MM.1S (cell line): ENCODE results near the gene TENM4.

Experiments used
- DNase-seq: peaks from one replicate; pipeline ENCODE4 v3.0.0-alpha.2; 2015
- H2AFZ ChIP-seq: fragments of 300-600 bp; sonication (generic); 2 replicates; pipeline ENCODE4 v1.6.0; 2016; ENCODE audit warnings: antibody characterized with exemption, low read length
- H3F3A ChIP-seq: fragments of 300-600 bp; sonication (generic); 2 replicates; pipeline ENCODE4 v1.6.1; 2016; ENCODE audit warnings: mild to moderate bottlenecking, antibody characterized with exemption, low read length, moderate library complexity, mixed read lengths; ENCODE audit not compliant: insufficient read depth
- H3K27ac ChIP-seq: fragments of 300-600 bp; sonication (generic); 2 replicates; pipeline ENCODE4 v1.5.1; 2016; ENCODE audit warnings: mild to moderate bottlenecking, low read length
- H3K27me3 ChIP-seq: fragments of 300-600 bp; sonication (generic); replicated peaks from 2 replicates; pipeline ENCODE4 v1.6.0; 2016; ENCODE audit warnings: low read length; ENCODE audit not compliant: insufficient read depth
- H3K36me3 ChIP-seq: fragments of 300-600 bp; sonication (generic); replicated peaks from 2 replicates; pipeline ENCODE4 v1.6.1; 2016; ENCODE audit warnings: mild to moderate bottlenecking, low read length, mixed read lengths; ENCODE audit not compliant: insufficient read depth
- H3K4me1 ChIP-seq: fragments of 300-600 bp; sonication (generic); 2 replicates; pipeline ENCODE4 v1.6.1; 2016; ENCODE audit warnings: low read length, mixed read lengths
- H3K4me2 ChIP-seq: fragments of 300-600 bp; sonication (generic); 2 replicates; pipeline ENCODE4 v1.6.0; 2016; ENCODE audit warnings: low read depth, low read length
- H3K4me3 ChIP-seq: fragments of 300-600 bp; sonication (generic); 2 replicates; pipeline ENCODE4 v1.5.1; 2016; ENCODE audit warnings: low read length, mixed read lengths
- H3K79me2 ChIP-seq: fragments of 300-600 bp; sonication (generic); 2 replicates; pipeline ENCODE4 v1.6.1; 2016; ENCODE audit warnings: mixed run types, low read length, mixed read lengths
- H3K9ac ChIP-seq: fragments of 300-600 bp; sonication (generic); 2 replicates; pipeline ENCODE4 v1.6.1; 2016; ENCODE audit warnings: low read length, mixed read lengths
- H3K9me2 ChIP-seq: fragments of 300-600 bp; sonication (generic); replicated peaks from 2 replicates; pipeline ENCODE4 v1.6.1; 2016; ENCODE audit warnings: mild to moderate bottlenecking, low read length, mixed read lengths; ENCODE audit not compliant: insufficient read depth
- H3K9me3 ChIP-seq: fragments of 300-600 bp; sonication (generic); replicated peaks from 2 replicates; pipeline ENCODE4 v1.6.1; 2016; ENCODE audit warnings: mild to moderate bottlenecking, low read length, mixed read lengths; ENCODE audit not compliant: insufficient read depth
- H4K20me1 ChIP-seq: fragments of 300-600 bp; sonication (generic); 2 replicates; pipeline ENCODE4 v1.6.1; 2016; ENCODE audit warnings: mild to moderate bottlenecking, low read length, moderate library complexity, mixed read lengths; ENCODE audit not compliant: insufficient read depth
- CTCF ChIP-seq: fragments of 300-600 bp; sonication (generic); IDR thresholded peaks from 2 replicates; pipeline ENCODE4 v1.5.1; 2016; ENCODE audit warnings: antibody characterized with exemption, low read length, mixed read lengths
- EZH2 ChIP-seq: fragments of 300-600 bp; sonication (generic); optimal IDR thresholded peaks from 2 replicates; pipeline ENCODE3; 2017; ENCODE audit warnings: low read depth, mild to moderate bottlenecking, antibody characterized with exemption, low read length, mixed read lengths
- EZH2phosphoT487 ChIP-seq: fragments of 300-600 bp; sonication (generic); IDR thresholded peaks from 2 replicates; pipeline ENCODE4 v1.6.1; 2018; ENCODE audit warnings: antibody characterized with exemption, low read length

Gene TENM4

DNA sequence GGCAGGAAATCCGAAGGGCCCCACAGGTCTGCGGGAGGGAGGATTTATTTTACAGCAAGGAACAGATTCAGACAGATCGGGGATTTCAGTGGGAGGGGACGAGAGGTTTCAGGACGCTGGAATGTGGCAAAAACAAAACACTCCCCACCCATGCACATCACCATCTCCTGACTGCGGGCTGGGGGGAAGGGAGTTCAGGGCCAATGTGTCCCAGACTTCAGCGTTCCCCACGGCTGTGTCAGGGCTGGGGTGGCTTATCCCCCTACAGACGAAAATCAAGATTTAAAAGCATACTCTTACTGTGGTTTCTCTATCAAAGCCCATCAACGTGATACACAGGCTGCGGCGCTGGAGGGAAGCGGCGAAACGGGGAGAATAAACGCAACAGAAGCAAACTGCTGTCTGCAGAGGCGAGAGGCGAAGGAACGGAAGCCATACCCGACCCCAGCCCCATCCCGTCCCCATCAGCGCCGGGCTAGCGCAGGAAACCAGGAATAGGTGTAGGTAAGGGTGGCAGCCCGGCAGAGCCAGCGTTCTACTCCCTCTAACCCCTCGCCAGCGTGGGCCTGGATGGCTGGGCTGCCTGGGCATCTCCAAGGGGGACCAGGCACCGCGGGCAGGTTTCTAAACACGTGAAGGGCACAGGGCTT, 2.7 kb downstream of the TENM4 start:
- no peaks in the 10 kb centered on the region for H3K36me3 ChIP-seq
- peak overlapping the region; percentile 66 for H2AFZ ChIP-seq
- no peak for TF ChIP-seq EZH2phosphoT487
- H3F3A ChIP-seq: no peaks in the 10 kb centered on the region
- peaks cover 5% of the 10 kb centered on the region; the same call in 1 of the 2 replicates for H3K4me1 ChIP-seq
- no peaks in the 10 kb centered on the region for H3K9me3 ChIP-seq
- no peaks in the 10 kb centered on the region for H3K9me2 ChIP-seq
- peak overlapping the region; percentile 69 for H3K4me3 ChIP-seq
- peak overlapping the region; percentile 99 for H3K4me2 ChIP-seq
- no peak overlapping the region; the same call in 1 of the 2 replicates for H3K9ac ChIP-seq
- peaks cover 49% of the 10 kb centered on the region for H3K27me3 ChIP-seq
- H3K27ac ChIP-seq: no peak overlapping the region
- no peaks in the 10 kb centered on the region for H4K20me1 ChIP-seq
- no peaks in the 10 kb centered on the region for H3K79me2 ChIP-seq
- no peak for DNase-seq

DNA sequence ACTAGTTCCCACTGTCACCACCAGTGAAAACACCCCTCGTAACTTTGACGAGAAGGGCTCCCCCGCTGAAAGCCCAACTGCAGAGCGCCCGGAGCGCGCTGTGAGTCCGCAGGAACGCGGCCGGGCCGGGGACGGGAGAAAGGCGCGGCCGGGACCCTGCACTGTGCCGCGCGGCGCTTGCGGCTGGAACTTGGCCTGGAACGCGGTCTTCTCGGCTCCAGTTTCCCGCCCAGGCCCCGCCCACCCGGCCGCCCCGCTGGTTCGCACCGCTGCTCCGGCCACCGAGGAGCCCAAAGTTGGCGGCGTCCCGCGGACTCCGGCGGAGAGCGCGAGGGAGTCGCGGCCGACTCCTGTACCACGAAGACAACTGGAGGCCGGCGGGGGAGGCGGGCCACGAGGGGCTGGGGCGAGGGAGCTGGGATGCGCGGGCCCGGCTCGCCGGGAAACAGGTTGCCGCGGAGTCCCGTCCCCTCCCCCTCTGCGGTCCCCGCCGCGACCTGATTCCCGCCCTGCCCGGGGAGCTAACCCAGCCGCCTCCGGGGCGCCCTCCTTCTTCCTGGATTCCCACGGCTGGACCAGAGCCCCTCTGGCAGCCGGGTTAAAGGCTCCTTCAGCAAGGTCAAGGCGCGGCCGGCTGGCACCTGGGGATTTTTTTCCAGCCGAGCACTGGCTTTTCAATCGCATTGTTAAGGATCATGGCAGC, 3.4 kb downstream of the TENM4 start:
- no peaks in the 10 kb centered on the region for H3K36me3 ChIP-seq
- H2AFZ ChIP-seq: peak overlapping the region; percentile 66; the same call in 1 of the 2 replicates
- no peak overlapping the region for H3K27ac ChIP-seq
- peak overlapping the region; percentile 69 for H3K4me3 ChIP-seq
- peak overlapping the region; percentile 99 for H3K4me2 ChIP-seq
- H3K9ac ChIP-seq: no peak overlapping the region; the same call in 1 of the 2 replicates
- no peaks in the 10 kb centered on the region for H3K79me2 ChIP-seq
- H4K20me1 ChIP-seq: no peaks in the 10 kb centered on the region
- H3K27me3 ChIP-seq: peaks cover 45% of the 10 kb centered on the region
- H3K9me3 ChIP-seq: no peaks in the 10 kb centered on the region
- H3K4me1 ChIP-seq: peaks cover 5% of the 10 kb centered on the region; the same call in 1 of the 2 replicates
- TF ChIP-seq EZH2phosphoT487: no peak
- TF ChIP-seq CTCF: no peak
- TF ChIP-seq EZH2: no peak
- no peaks in the 10 kb centered on the region for H3F3A ChIP-seq
- no peaks in the 10 kb centered on the region for H3K9me2 ChIP-seq
- peak; percentile 10 for DNase-seq

DNA sequence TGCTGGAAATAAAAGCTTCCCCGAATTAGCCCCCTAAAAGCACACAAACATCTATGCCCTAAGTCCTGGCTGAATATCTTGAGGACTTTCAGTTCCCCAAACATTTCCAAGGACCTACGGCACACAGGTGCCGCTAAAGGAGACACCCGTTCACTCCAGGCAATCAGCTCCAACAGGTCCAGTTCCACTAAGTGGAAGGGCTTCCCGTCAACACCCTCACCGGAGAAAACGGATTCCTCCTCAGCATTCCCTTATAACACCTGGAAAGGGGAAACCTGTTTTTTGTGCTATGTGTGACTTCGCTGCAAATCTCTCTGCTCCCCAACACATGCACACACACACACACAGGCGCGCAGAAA, 3.9 kb downstream of the TENM4 start:
- no peaks in the 10 kb centered on the region for H4K20me1 ChIP-seq
- no peak overlapping the region for H3K27ac ChIP-seq
- H3K9me3 ChIP-seq: no peaks in the 10 kb centered on the region
- no peak for TF ChIP-seq CTCF
- TF ChIP-seq EZH2phosphoT487: no peak
- no peak for TF ChIP-seq EZH2
- H3K4me1 ChIP-seq: peaks cover 5% of the 10 kb centered on the region; the same call in 1 of the 2 replicates
- no peaks in the 10 kb centered on the region for H3F3A ChIP-seq
- no peaks in the 10 kb centered on the region for H3K79me2 ChIP-seq
- H3K4me3 ChIP-seq: peak overlapping the region; percentile 69
- H3K9me2 ChIP-seq: no peaks in the 10 kb centered on the region
- no peak overlapping the region for H2AFZ ChIP-seq
- H3K27me3 ChIP-seq: peaks cover 44% of the 10 kb centered on the region
- DNase-seq: no peak
- no peaks in the 10 kb centered on the region for H3K36me3 ChIP-seq
- H3K4me2 ChIP-seq: peak overlapping the region; percentile 99
- no peak overlapping the region for H3K9ac ChIP-seq

- no peaks in the 10 kb centered on the region for H3K79me2 ChIP-seq
- peaks cover 28% of the 10 kb centered on the region for H3K27me3 ChIP-seq
- no peak overlapping the region for H3K4me2 ChIP-seq
- peaks cover 2% of the 10 kb centered on the region; the same call in 1 of the 2 replicates for H3K4me1 ChIP-seq
- no peak overlapping the region for H3K9ac ChIP-seq
- no peak overlapping the region for H3K27ac ChIP-seq
- H3K9me3 ChIP-seq: no peaks in the 10 kb centered on the region
- H2AFZ ChIP-seq: no peak overlapping the region
- no peaks in the 10 kb centered on the region for H3K9me2 ChIP-seq
- no peak overlapping the region for H3K4me3 ChIP-seq
- no peaks in the 10 kb centered on the region for H4K20me1 ChIP-seq
- TF ChIP-seq EZH2 (no peak), CTCF (no peak), EZH2phosphoT487 (no peak)
- no peaks in the 10 kb centered on the region for H3K36me3 ChIP-seq
- H3F3A ChIP-seq: no peaks in the 10 kb centered on the region
- DNase-seq: no peak
These were observed 6.5 kb downstream of the TENM4 start for GRCh38 chr11:79434283-79434682.
